ENCODE results near the gene ADAM22.

Gene ADAM22

DNA sequence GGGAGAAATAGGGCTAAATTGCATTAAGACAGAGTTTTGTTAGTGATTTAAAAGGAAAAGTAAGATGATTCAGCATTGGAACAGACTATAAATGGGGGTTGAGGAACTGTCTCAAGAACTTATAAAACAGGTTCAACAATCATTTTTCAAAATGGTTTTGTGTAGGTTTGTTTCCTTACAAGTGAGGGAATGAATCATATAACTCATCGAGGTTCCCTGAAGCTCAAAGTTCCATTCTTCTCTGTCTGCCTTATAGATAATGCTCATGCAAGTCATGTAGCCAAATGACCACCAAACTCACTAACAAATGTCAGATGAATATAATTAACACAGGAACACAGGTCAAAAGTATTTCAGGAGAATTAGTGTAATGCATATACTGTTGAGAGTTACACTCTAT is 27.7 kb downstream of the ADAM22 start:
- no peak for DNase-seq

DNA sequence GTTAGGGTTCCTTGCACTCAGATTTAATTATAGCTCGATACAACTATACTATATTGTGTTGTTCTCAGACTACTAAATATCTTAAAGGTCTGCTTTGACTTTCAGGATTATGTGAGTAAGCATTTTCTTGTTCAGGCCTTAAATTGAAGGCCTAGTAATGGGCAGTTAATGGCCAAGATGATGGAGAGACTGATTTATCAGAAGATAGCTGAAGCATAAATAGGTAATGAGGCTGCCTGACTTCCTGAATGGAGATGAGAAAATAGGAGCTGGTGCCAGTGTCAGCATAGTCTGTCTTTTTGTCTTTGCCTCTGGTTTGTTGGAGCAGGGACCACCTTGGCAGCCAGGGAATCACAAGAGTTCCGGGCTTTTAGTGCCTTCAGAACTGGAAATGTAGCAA is 32.2 kb downstream of the ADAM22 start:
- DNase-seq = no peak

DNA sequence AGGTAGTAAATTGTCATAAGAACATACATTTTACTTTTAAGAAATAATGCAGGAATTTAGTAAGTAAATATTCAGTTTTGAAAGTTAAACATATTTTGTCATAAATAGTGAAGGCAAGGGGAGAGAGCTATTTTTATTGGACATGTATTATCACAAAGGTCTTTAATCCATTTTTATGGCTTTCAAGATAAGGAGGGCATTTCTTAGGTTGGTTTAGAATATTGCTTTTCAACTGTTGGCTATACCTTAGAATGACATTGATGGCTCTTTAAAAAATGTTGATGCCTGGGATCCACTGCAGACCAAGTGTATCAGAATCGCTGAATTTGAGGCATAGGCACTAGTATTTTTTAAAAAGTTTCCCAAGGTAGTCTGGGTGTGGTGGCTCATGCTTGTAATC is 34.0 kb downstream of the ADAM22 start:
- DNase-seq = no peak

DNA sequence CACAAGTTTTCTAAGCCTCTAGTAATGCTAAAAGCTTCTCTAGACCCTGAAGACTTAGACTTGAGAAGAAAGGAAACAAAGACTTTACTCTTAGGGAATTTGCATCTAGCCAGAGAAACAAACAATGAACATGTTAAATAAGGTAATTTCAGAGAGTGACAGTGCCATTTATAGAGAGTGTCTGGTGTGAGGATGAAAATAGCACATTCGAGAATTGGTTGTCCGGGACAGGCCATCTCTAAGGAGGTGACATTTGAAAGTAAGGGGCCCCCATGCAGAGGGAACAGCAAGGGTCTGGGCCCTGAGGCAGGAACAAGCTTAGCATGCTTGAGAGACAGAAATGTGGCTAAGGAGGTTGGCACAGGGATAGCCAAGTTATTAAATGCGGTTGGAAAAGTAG is 48.1 kb downstream of the ADAM22 start:
- no peak for DNase-seq

DNA sequence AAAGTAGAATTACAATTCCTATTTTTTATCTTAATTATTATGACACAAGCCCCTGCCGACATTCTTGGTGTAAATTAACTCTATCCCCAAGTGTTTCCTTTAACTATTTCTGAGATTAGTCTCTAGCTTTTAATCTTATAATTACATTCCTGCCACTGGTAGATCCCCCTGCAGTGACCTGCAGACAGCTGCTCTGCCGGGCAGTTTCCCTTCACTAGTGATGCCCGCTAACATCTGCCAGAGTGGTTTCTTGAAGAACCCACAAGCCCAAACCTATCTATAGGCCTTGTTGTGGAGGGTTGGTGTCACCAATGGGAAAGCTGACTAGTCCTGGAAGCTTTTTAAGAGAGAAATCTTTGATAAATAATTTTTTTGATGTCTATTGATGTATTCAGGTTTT is 50.0 kb downstream of the ADAM22 start:
- no peak for DNase-seq

DNA sequence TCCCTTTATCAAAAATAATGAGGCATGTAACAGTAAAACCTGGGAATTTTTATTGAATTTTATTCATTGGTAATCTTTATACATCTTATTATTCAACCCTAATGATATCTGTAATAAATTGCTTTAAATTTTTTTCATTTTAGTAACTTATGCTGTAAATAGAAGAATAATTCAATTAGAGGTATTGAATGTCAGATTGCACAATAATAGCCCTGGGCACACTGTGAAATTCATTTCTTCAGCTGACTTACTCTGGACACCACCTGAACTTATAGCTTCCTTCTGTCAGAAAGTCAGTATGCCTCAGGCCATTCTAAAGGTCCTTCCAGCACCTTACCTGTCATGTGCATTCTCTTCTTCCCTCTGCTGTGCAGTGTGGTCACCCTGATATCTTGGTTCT is 59.2 kb downstream of the ADAM22 start:
- DNase-seq = no peak

DNA sequence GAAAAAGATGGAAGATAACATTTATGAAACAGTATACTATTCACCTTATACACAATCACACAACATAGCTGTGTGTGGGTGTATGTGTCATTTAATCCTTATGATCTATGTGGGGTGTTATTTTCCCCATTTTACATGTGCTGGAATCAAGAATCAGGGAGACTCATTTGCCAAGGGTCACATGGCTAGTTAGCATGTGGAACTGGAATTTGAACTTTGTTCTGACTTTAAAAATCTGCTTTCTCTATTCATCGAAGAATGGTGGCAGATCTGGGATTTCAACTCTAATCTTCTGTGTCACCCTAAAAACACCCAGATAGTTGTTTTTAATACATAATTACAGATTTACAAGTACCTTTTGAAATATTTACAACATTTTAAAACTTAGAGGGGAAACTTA is 65.2 kb downstream of the ADAM22 start:
- no peak for DNase-seq

DNA sequence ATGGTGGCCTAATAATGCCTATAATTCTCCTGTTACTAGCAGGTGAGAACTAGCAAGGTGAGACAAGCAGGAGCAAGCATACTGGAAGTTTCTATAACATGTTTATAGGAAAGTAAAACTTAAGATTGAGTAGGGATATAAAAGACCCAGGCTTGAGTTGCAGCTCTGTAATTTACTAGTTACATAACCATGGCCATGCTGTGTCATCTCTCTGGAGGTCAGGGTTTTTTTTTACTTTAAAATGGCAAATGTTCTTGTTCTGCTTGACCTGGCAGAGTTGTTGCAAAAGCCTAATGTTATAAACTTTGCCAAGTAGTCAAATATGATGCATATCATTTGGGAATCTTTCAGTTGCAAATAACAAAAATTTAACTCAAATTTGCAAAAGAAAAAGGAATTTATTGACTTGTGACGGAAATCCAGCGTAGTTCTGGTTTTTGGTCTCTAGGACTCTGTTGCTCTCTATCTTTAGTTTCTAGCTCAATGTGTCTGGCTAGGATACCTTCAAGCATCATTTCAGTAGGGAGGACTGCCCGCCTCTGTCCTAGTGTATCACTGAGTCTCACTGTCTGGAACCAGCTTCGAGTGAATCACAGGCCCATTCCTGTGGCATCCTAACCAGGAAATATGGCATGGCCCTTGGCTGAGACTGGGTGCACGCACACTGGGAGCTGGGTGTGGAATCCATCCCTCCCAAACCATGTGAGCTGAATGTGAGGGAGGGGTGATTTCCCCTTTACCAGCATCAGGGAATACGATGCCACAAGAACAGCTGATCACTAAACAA is 67.9 kb downstream of the ADAM22 start:
- no peak for DNase-seq

DNA sequence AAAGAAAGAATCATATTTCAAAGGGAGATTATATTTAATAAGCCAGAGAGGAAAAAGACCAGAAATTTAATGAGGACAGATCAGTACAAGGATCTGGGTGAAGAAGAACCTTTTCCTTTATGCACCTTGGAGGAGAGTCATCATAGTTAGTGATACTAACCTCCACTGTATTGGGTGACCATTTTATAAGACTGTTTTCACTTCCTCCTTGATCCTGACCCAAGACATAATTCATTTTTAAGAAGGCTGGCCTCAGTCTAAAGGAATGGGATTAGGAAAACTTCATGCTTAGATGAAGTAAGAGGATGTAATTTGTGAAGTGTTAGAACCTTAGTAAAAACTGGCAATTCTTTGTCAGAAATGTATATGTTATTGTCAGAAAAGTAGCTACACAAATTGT is 68.6 kb downstream of the ADAM22 start:
- DNase-seq = no peak

DNA sequence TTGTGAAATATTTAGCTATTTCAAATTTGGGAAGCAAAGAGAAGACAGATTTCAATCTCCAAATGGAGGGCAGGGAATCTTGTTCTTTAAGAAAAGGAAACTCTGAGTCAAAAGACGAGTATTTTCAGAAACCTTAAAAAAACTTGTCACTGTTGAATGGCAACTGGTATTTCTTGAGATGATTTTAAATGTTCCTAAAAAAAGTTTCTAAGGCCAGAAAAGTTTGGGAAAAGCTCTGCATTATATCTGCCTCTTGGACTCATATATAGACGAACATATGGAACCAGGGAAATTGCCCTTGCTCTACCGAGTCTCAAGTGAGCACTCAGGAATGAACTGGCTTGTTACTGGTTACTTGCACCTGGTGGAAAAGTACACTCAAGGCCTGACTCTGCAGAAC is 69.5 kb downstream of the ADAM22 start:
- no peak for DNase-seq

DNA sequence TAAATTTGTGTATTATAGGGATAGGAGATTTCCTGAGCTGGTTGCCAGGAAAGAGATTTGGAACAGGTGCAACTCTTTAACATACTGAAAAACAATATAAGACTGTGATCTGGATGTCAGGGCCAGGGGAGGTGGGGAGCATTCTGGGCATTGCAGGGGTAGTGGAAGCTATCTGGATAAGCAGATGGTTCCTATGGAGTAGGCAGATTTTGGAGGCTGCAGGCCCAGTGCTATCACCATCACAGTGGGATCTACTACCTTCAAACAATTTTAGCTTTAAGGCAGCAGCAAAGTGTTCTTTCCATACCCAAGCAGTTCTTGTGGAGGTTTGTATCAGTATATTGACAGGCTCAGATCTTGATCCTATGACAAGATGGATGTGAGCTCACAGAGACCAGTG is 71.1 kb downstream of the ADAM22 start:
- DNase-seq = no peak

DNA sequence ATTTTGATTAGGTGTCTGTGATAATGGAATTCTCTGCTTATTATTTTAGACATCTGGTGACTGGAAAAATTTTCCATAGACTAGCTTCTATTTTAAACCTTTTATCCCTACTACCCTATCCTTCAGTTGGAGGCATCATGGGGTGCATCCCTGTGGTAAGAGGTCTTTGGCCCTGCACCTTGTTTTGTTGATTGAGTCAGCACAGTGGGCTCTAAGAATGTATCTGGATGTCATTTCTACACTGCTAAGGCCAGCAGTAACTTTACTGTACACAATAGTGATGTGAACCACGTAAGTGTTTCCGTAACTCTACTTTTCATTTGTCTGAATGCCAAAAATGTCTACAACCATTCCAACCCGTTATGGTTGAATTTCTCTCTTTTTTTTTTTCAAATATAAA is 75.6 kb downstream of the ADAM22 start:
- DNase-seq = no peak

DNA sequence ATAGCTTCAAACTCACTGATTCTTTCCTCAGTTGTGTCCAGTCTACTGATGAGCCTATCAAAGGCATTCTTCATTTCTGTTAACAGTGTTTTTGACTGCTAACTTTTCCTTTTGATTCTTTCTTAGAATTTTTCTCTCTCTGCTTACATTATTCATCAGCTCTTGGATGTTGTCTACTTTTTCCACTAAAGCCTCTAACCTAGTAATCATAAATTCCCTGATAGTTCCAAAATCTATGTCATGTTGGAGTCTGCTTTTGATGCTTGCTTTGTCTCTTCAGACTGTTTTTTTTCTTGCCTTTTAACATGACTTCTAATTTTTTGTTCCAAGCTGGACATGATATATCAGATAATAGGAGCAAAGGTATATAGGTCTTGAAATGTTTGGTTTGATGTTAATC is 78.0 kb downstream of the ADAM22 start:
- DNase-seq = no peak

DNA sequence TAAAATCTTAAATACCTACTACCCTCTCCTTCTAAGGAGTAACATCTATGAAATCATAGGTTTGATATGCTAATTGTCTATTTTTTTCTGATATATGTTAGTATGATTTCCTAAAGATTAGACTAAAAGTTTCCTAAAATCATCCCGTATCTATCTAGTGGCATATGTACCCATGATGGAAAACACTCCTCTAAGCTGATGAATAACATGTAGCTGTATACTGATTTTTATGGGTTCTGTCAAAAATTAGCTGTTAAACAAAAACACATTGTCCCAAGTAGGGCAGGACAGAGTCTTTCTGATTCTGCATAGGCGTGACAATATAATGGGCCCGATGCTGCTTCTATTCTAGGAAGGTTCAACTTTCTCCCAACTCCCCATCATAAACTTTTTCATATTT is 79.9 kb downstream of the ADAM22 start:
- DNase-seq = no peak

DNA sequence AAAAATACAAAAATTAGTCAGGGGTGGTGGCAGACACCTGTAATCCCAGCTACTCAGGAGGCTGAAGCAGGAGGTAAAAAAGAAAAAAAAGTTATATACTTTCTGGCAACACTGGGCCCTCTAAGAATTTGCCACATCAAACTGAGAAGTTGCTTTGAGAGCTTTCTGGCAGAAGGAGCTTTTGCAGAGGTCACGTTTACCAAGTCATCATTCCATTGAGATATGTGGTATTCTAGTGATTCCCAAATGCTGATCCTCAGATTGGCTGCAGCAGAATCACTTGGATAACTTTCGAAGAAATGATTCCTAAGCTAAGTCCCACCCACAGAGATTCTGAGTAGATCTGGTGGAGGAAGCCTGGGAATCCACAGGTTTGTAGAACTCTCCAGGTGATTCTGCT is 80.5 kb downstream of the ADAM22 start:
- no peak for DNase-seq

DNA sequence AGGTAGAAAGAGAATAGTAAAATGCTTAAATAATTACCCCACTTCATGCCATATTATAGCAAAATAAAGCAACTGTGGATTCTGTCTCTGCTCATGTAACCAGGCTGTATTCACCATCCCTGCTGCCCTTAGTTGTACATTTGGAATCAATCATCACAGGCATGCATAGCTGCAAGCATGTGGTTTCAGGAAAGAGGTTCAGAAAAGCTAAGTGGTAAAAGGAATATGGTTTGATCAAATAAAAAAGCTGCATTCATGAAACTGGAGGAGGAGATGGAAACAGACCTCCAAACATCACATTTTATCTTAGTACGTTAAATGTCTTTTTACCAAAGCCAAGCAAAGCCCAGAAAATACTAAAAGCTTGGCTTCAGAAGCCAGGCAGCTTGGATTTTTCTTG is 81.3 kb downstream of the ADAM22 start:
- DNase-seq = no peak

DNA sequence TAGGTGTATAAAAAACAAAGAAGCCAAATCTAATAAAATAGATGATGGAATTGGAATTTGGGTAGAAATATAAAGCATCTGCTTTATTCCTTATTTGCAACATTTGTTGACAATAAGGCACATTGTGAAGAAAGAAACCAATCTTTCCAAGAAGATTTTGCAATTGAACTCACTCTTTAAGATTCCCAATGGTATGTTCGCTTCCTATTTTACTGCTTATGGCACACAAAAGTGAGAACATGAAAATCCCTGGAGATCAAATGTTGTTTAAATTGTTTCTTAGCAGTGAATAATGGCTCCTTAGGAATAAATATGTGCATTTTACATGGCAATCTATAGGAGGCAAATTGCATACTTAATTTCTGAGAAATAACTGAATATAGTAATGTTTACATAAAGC is 84.5 kb downstream of the ADAM22 start:
- DNase-seq = no peak

DNA sequence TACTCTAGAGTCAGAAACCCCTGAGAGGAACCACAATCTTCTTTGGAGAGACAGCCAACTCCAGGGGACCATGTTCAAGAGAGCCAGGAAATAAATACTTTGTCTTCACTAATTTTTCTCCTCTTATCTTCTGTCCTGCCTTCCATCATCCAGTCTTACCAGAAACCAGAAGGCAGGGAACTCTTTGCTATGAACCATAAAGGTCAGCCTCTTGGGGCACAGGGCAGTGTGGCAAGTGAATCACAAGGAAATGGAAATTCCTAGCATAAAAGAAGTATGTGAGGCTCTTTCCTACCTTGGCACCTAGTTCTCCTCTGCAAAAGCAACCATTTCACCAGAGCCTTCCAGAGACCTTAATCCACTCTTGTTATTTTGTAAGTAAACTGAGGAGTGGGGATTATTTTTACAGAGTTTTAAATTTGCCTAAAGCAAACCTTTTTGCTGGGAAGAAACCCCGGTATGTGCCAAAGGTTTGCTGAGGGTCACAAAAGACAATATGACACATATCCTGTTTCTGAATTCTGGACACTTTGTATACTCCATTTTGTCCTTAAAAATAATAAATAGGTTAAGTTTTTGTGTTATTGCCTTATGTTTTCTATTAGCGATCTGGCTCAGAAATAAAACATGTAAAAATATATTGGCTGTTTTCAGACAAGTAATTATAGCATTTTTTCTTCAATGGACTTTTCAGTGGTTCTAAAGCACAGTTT is 87.1 kb downstream of the ADAM22 start:
- peak; percentile 13 to 41 for DNase-seq

DNA sequence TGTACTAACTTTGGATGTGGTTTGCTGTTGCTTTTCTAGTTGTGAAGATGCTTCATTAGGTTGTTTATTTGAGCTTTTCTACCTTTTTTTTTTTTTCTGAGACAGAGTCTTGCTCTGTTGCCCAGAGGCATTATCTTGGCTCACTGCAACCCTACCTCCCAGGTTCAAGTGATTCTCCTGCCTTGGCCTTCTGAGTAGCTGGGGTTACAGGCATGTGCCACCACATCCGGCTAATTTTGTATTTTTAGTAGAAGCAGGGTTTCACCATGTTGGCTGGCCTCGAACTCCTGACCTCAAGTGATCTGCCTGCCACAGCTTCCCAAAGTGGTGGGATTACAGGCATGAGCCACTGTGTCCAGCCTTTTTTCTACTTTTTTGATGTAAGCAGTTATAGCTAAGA is 93.7 kb downstream of the ADAM22 start:
- DNase-seq = no peak

DNA sequence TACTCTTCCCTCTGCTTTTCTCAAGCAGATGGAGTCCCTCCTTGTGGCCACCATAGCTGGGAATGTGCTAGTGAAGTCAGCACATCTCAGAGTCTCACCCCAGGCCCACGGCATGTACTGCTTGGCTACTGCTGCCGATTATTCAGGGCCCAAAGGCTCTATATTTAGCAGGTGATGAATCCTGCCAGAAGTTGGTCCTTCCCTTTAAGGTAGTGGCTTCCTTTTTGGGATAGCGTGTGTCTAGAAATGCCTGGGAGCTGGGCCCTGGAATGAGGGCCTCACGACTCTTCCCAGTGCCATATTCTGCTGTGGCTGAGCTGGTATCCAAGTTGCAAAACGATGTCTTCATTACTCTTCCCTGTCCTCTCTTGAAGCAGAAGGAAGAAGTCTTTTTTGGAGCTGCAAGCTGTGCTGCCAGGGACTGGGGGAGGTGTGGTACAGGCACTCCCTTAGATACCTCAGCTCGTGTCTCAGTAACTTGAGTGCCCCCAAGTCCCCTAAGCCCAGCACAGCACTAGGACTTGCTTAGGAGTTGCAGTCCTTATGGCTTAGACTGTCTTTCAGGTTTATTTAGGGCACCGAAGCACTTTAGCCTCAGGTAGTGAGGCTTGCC is 100.1 kb downstream of the ADAM22 start:
- no peak for DNase-seq

DNA sequence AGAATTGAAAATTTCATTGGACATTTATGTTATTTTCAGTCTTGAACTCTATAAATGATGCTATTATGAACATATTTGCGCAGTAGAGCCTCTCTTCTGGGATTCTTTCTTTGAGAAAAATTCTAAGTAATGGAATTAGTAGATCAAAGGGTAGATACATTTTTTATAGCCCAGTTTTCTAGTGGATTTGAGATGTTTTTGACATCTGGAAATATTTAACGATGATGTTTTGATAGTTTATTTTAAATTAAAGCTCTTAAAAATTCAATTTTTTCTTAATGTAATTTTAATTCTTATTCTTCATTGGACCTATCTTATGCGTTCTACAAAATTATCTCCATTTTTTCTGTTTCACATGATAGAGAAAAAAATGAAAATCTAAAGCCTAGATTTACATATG is 103.0 kb downstream of the ADAM22 start:
- DNase-seq = no peak

DNA sequence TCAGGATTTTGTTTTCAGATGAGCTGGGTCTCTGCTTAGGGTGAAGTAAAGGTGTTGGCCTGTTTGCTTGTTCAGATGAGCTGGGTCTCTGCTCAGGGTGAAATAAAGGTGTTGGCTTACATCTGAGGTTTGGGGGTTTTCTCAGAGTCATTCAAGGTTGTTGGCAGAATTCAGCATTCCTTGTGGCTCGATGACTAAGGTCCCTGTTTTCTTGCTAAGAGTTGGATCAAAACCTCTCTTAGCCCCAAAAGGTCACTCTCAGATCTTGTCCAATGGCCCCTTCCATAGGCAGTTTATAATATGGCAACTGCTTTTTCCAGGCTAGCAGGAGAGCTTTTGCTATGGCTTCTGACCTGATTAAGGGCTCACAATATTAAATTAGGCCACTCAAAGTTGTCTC is 106.6 kb downstream of the ADAM22 start:
- DNase-seq = no peak

DNA sequence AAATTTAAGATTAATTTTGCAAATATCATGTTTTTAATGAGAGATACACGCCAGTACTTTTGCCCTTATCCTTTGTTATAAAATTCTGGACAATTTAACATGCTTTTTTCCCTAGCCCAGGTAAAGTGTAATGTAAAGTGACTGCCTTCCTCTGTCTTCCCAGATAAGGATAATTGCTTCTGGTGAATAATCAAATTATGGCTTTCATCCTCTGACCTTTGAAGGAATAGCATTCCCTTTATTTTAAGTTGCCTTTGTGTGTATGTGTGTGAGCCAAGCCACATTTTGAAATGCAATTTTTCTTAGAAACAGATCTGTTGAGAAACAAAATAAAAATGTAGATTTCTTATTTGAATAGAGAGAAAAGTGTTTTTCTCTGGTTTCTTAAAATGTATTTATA is 107.5 kb downstream of the ADAM22 start:
- DNase-seq = no peak

DNA sequence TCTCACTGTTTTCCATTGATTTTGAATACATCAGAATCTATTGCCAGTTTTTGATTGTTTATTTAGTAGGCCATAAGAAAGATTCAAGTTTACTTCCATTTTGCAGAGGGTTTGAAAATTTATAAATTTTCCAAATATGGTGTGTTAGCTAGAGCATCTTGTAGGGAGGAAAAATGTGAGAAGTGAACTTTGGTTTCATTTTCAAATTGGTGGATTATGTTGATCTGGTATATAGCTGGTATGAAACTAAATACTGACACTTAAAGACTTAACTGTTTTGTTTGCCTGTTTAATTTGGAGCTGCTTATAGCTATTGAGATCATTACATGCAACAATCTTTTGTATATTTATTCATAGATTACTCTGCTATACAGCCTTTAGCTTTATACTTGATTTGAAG is 108.1 kb downstream of the ADAM22 start:
- no peak for DNase-seq

Measured in SW 1271 (cell line).